ENCODE results near the gene TWF2. TPM values are rescaled to one million over a fixed set of nuclear protein-coding genes. Genes with fewer than 3 reads are reported as not detected.

The TWF2 gene
- total and polyA plus RNA-seq, 10 of the 15 experiments (the other 5 are each of a cell fraction or from before 2014, with no cell fraction given) = 0.16 to 106 (median 68.5) TPM

DNA sequence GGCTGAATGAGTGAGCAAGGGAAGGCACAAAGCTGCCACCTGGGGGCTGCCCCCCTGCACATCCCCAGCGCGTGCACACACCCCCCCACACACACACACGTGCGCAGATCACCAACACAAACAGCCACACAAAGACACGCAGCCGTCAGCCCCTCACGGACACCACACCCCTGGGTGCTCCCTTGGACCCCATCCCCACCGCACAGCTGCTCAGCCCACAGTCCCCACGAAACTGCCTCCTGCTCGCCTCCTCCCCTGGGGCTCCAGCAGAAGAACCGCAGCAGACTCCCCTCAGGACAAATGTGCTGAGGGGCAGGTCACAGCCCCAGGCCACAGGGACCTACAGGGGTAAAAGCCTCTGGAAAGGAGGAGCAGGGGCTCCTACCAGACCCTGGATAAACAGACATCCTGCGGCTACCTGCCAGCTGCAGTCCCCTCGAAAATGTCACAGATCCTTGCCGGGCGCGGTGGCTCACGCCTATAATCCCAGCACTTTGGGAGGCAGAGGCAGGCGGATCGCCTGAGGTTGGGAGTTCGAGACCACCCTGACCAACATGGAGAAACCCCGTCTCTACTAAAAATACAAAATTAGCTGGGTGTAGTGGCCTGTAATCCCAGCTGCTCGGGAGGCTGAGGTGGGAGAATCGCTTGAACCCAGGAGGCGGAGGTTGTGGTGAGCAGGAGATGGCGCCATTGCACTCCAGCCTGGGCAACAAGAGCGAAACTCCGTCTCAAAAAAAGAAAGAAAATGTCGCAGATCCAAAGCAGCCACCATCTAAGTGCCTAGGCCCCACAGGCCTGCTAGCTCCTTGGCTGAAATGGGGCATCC is 6.5 kb downstream of the TWF2 start:
- POLR2A ChIA-PET = interaction anchor here (0.6 to 2.4 kb wide), 9 partner anchors 12 to 180 kb away, joined by 3 to 8 read pairs (median 3); partner anchors contain the start of gene WDR82
- H3K27me3 ChIP-seq (replicated peaks in 1 of 2; ENCODE audit: control insufficient read depth in 2 of 2, insufficient read depth in 2 of 2, low read length in 1 of 2) = no peaks in the 10 kb centered on the region
- peaks cover 13% of the 10 kb centered on the region for H3K4me1 ChIP-seq (ENCODE audit: control insufficient read depth, insufficient read depth, low read length)
- H3K9ac ChIP-seq (ENCODE audit: control insufficient read depth, insufficient read depth, low read length) = no peak overlapping the region
- peaks cover 14 to 27% of the 10 kb centered on the region in 2 experiments for H3K36me3 ChIP-seq (ENCODE audit: control insufficient read depth in 2 of 2, insufficient read depth in 2 of 2, low read length in 1 of 2)
- peaks cover 11% of the 10 kb centered on the region for H3K79me2 ChIP-seq (ENCODE audit: control insufficient read depth, insufficient read depth, low read length)
- H3K27ac ChIP-seq (ENCODE audit: control insufficient read depth, insufficient read depth) = no peak overlapping the region
- SMC1A ChIA-PET (ENCODE audit: uncharacterized antibody, unreplicated experiment) = interaction anchor here (0.6 to 2.9 kb wide), 12 partner anchors 9 to 214 kb away, joined by 3 to 36 read pairs (median 6); partner anchors contain the start of gene WDR82
- H3K4me2 ChIP-seq (ENCODE audit: control insufficient read depth, insufficient read depth) = peak overlapping the region; percentile 35
- in situ Hi-C loops (cut with MboI) (loop anchor here (5.0 kb wide), 1 partner anchor 110 kb away; no protein-coding TSS in a partner anchor), intact Hi-C loops (cut with micrococcal nuclease; ENCODE audit: unreplicated experiment) (no loop called here)
- H2AFZ ChIP-seq (ENCODE audit: control insufficient read depth, low read depth, low read length) = no peak overlapping the region
- no TSS peak for BruUV-seq (replicated peaks)
- H4K20me1 ChIP-seq (ENCODE audit: control insufficient read depth, insufficient read depth) = no peaks in the 10 kb centered on the region
- TF ChIP-seq, protein P1, sequence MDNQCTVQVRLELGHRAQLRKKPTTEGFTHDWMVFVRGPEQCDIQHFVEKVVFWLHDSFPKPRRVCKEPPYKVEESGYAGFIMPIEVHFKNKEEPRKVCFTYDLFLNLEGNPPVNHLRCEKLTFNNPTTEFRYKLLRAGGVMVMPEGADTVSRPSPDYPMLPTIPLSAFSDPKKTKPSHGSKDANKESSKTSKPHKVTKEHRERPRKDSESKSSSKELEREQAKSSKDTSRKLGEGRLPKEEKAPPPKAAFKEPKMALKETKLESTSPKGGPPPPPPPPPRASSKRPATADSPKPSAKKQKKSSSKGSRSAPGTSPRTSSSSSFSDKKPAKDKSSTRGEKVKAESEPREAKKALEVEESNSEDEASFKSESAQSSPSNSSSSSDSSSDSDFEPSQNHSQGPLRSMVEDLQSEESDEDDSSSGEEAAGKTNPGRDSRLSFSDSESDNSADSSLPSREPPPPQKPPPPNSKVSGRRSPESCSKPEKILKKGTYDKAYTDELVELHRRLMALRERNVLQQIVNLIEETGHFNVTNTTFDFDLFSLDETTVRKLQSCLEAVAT (IDR thresholded peaks at IDR 0.05) = peak; percentile 71; the same call in 1 of the 2 replicates
- TF ChIP-seq, protein P2, sequence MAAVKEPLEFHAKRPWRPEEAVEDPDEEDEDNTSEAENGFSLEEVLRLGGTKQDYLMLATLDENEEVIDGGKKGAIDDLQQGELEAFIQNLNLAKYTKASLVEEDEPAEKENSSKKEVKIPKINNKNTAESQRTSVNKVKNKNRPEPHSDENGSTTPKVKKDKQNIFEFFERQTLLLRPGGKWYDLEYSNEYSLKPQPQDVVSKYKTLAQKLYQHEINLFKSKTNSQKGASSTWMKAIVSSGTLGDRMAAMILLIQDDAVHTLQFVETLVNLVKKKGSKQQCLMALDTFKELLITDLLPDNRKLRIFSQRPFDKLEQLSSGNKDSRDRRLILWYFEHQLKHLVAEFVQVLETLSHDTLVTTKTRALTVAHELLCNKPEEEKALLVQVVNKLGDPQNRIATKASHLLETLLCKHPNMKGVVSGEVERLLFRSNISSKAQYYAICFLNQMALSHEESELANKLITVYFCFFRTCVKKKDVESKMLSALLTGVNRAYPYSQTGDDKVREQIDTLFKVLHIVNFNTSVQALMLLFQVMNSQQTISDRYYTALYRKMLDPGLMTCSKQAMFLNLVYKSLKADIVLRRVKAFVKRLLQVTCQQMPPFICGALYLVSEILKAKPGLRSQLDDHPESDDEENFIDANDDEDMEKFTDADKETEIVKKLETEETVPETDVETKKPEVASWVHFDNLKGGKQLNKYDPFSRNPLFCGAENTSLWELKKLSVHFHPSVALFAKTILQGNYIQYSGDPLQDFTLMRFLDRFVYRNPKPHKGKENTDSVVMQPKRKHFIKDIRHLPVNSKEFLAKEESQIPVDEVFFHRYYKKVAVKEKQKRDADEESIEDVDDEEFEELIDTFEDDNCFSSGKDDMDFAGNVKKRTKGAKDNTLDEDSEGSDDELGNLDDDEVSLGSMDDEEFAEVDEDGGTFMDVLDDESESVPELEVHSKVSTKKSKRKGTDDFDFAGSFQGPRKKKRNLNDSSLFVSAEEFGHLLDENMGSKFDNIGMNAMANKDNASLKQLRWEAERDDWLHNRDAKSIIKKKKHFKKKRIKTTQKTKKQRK (IDR thresholded peaks at IDR 0.05; ENCODE audit: low read depth, low read length) = no peak
- TF ChIP-seq, protein P3, sequence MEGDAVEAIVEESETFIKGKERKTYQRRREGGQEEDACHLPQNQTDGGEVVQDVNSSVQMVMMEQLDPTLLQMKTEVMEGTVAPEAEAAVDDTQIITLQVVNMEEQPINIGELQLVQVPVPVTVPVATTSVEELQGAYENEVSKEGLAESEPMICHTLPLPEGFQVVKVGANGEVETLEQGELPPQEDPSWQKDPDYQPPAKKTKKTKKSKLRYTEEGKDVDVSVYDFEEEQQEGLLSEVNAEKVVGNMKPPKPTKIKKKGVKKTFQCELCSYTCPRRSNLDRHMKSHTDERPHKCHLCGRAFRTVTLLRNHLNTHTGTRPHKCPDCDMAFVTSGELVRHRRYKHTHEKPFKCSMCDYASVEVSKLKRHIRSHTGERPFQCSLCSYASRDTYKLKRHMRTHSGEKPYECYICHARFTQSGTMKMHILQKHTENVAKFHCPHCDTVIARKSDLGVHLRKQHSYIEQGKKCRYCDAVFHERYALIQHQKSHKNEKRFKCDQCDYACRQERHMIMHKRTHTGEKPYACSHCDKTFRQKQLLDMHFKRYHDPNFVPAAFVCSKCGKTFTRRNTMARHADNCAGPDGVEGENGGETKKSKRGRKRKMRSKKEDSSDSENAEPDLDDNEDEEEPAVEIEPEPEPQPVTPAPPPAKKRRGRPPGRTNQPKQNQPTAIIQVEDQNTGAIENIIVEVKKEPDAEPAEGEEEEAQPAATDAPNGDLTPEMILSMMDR (IDR thresholded peaks at IDR 0.05 in 2 of 3, conservative IDR thresholded peaks at IDR 0.05 in 1 of 3; ENCODE audit: control insufficient read depth in 2 of 3, extremely low read depth in 1 of 3, insufficient read depth in 1 of 3, low read depth in 3 of 3, low read length in 3 of 3) = 0 out of 6 replicates have a peak, but pooled peaks of 1 of the 3 experiments have one; percentile 5
- ATAC-seq (peak; percentile 6; the same call in 2 of the 3 replicates), FAIRE-seq (no peak), DNase-seq (ENCODE audit: low read depth, low spot score) (no peak)
- H3K4me3 ChIP-seq = no peak overlapping the region
- H3K9me3 ChIP-seq (replicated peaks; ENCODE audit: control insufficient read depth, insufficient read depth, low read length) = no peaks in the 10 kb centered on the region
- 78% methylated on average over 28 of the region's 28 CpGs for WGBS (ENCODE audit: insufficient coverage, insufficient replicate concordance, low lambda C conversion rate, missing lambda C conversion rate)
- RAD21 ChIA-PET (ENCODE audit: unreplicated experiment) = interaction anchor here (0.5 to 3.1 kb wide), 18 partner anchors 8 to 214 kb away, joined by 3 to 30 read pairs (median 6); partner anchors contain the start of genes GLYCTK, POC1A, PPM1M and WDR82
- CTCF ChIA-PET = interaction anchor here (0.6 to 5.7 kb wide), 30 partner anchors 8 to 231 kb away, joined by 3 to 91 read pairs (median 4); partner anchors contain the start of genes GLYCTK and WDR82

Measured in GM12878 (cell line).